ENCODE measurements around the gene CDH13.

CDH13 gene

GRCh38 chr16:83723901-83724300 lies 1097.1 kb downstream of the CDH13 start:
- DNase-seq (ENCODE audit: extremely low spot score) = no peak
- ChIA-PET CTCF (no interaction called here), POLR2A (no interaction called here)
- TF ChIP-seq CTCF (IDR thresholded peaks at IDR 0.05; ENCODE audit: control extremely low read depth, extremely low read depth, low read depth, missing control alignments) = no peak

- ChIA-PET CTCF (no interaction called here), POLR2A (no interaction called here)
- DNase-seq (ENCODE audit: extremely low spot score) = no peak
- TF ChIP-seq CTCF (IDR thresholded peaks at IDR 0.05; ENCODE audit: control extremely low read depth, extremely low read depth, low read depth, missing control alignments) = no peak
Observed at GRCh38 chr16:83724585-83724984, 1097.8 kb downstream of the CDH13 start.

- TF ChIP-seq CTCF (IDR thresholded peaks at IDR 0.05; ENCODE audit: control extremely low read depth, extremely low read depth, low read depth, missing control alignments) = no peak
- ChIA-PET CTCF (no interaction called here), POLR2A (no interaction called here)
Observed at GRCh38 chr16:83725313-83725712, 1098.5 kb downstream of the CDH13 start.

GRCh38 chr16:83727018-83727417 lies 1100.2 kb downstream of the CDH13 start:
- no peak for DNase-seq (ENCODE audit: extremely low spot score)
- CTCF ChIA-PET = interaction anchor here (1.1 kb wide), 1 partner anchor 153 kb away, joined by 3 read pairs; no protein-coding TSS in a partner anchor
- no peak for TF ChIP-seq CTCF (IDR thresholded peaks at IDR 0.05; ENCODE audit: control extremely low read depth, extremely low read depth, low read depth, missing control alignments)
- POLR2A ChIA-PET = no interaction called here

More at GRCh38 chr16:83725313-83725712, 1098.5 kb downstream of the CDH13 start:
- DNase-seq (ENCODE audit: extremely low spot score) = no peak

- no peak for DNase-seq (ENCODE audit: extremely low spot score)
- CTCF ChIA-PET = interaction anchor here (1.1 kb wide), 1 partner anchor 153 kb away, joined by 3 read pairs; no protein-coding TSS in a partner anchor
- POLR2A ChIA-PET = no interaction called here
- TF ChIP-seq CTCF (IDR thresholded peaks at IDR 0.05; ENCODE audit: control extremely low read depth, extremely low read depth, low read depth, missing control alignments) = no peak
Observed at GRCh38 chr16:83727751-83728352, 1101.1 kb downstream of the CDH13 start.

GRCh38 chr16:83728492-83728891 lies 1101.7 kb downstream of the CDH13 start:
- DNase-seq (ENCODE audit: extremely low spot score) = no peak
- no peak for TF ChIP-seq CTCF (IDR thresholded peaks at IDR 0.05; ENCODE audit: control extremely low read depth, extremely low read depth, low read depth, missing control alignments)
- CTCF ChIA-PET = no interaction called here
- POLR2A ChIA-PET = no interaction called here

Data from GM10248 (cell line).